HepG2 (cell line): ENCODE data around the gene KAT7. TPM values are rescaled to one million over a fixed set of nuclear protein-coding genes. Genes with fewer than 3 reads are reported as not detected.

Experiments
- ARNTL ChIP-seq: sonication (generic); formaldehyde crosslinking; IDR thresholded peaks from 2 replicates; pipeline ENCODE4 v1.4.0; 2020; ENCODE audit warnings: mild to moderate bottlenecking, missing genetic modification reagents
- ATF1 ChIP-seq: IDR thresholded peaks from 2 replicates; pipeline ENCODE4 v1.6.1; 2016; ENCODE audit warnings: mild to moderate bottlenecking, control low read depth
- CHD4 ChIP-seq: fragments of 200-600 bp; sonication (generic); IDR thresholded peaks from 2 replicates; pipeline ENCODE4 v1.7.0; 2017; ENCODE audit warnings: mild to moderate bottlenecking, low read length, borderline replicate concordance
- CREB1 ChIP-seq, 2 experiments: fragments of 450-650 bp in 1 of 2; IDR thresholded peaks; 2 replicates each; pipeline ENCODE4 v1.6.1; 2016 to 2017; ENCODE audit warnings: control low read depth in 1 of 2, mild to moderate bottlenecking in 1 of 2, missing compliant biosample characterization in 1 of 2, missing genetic modification characterization in 1 of 2
- CREM ChIP-seq, 2 experiments: sonication (generic) in 1 of 2; formaldehyde crosslinking in 1 of 2; IDR thresholded peaks; 2 replicates each; pipeline versions ENCODE4 v1.4.0 to v1.6.1; 2016 to 2020; ENCODE audit warnings: antibody characterized with exemption in 1 of 2, mild to moderate bottlenecking in 1 of 2, missing genetic modification reagents in 1 of 2
- ELF3 ChIP-seq: IDR thresholded peaks from 2 replicates; pipeline ENCODE4 v1.6.1; 2016; ENCODE audit warnings: missing genetic modification reagents, missing compliant biosample characterization
- HMGA1 ChIP-seq: sonication (generic); formaldehyde crosslinking; conservative IDR thresholded peaks from 2 replicates; pipeline ENCODE4 v1.4.0; 2020; ENCODE audit warnings: missing genetic modification reagents
- HNF1B ChIP-seq: sonication (generic); formaldehyde crosslinking; IDR thresholded peaks from 2 replicates; pipeline ENCODE4 v1.5.1; 2020; ENCODE audit warnings: mild to moderate bottlenecking, moderate library complexity, missing genetic modification reagents
- HOXA3 ChIP-seq: sonication (generic); formaldehyde crosslinking; IDR thresholded peaks from 2 replicates; pipeline ENCODE4 v1.5.0; 2020; ENCODE audit warnings: missing genetic modification reagents
- HOXA9 ChIP-seq: sonication (generic); formaldehyde crosslinking; IDR thresholded peaks from 2 replicates; pipeline ENCODE4 v1.8.1; 2022; ENCODE audit warnings: missing genetic modification reagents, mild to moderate bottlenecking, moderate library complexity, borderline replicate concordance
- ISX ChIP-seq: sonication (generic); formaldehyde crosslinking; conservative IDR thresholded peaks from 2 replicates; pipeline ENCODE4 v1.5.0; 2020; ENCODE audit warnings: missing genetic modification reagents
- KDM5A ChIP-seq: fragments of 200-600 bp; sonication (generic); IDR thresholded peaks from 2 replicates; pipeline ENCODE4 v1.7.0; 2018; ENCODE audit warnings: antibody characterized with exemption, mild to moderate bottlenecking, low read length, borderline replicate concordance
- KLF11 ChIP-seq: IDR thresholded peaks from 2 replicates; pipeline ENCODE4 v1.6.1; 2016; ENCODE audit warnings: missing compliant biosample characterization
- PCBP2 ChIP-seq: fragments of 200-400 bp; formaldehyde crosslinking; optimal IDR thresholded peaks from 2 replicates; pipeline ENCODE3; 2018; ENCODE audit warnings: low read length, low read depth; ENCODE audit not compliant: poor library complexity, severe bottlenecking
- POLR2A ChIP-seq, 2 experiments: IDR thresholded peaks; 2 replicates each; pipeline ENCODE4 v1.6.1; 2011; ENCODE audit warnings: low read depth in 2 of 2, low read length in 2 of 2, mild to moderate bottlenecking in 1 of 2, moderate library complexity in 1 of 2; ENCODE audit not compliant: insufficient read depth in 1 of 2
- REPIN1 ChIP-seq: sonication (generic); formaldehyde crosslinking; IDR thresholded peaks from 2 replicates; pipeline ENCODE4 v1.8.0; 2022; ENCODE audit warnings: missing genetic modification reagents, low read depth, mild to moderate bottlenecking, borderline replicate concordance
- RXRA ChIP-seq: sonication (generic); formaldehyde crosslinking; IDR thresholded peaks from 2 replicates; pipeline ENCODE4 v1.5.1; 2020; ENCODE audit warnings: missing genetic modification reagents
- SALL2 ChIP-seq: sonication (generic); formaldehyde crosslinking; IDR thresholded peaks from 2 replicates; pipeline ENCODE4 v1.8.1; 2023; ENCODE audit warnings: mild to moderate bottlenecking, missing genetic modification reagents, inconsistent platforms
- SAP130 ChIP-seq: IDR thresholded peaks from 2 replicates; pipeline ENCODE4 v1.6.1; 2016; ENCODE audit warnings: low read depth
- TBX3 ChIP-seq: fragments of 450-650 bp; IDR thresholded peaks from 2 replicates; pipeline ENCODE4 v1.6.1; 2017; ENCODE audit warnings: antibody characterized with exemption, mild to moderate bottlenecking, inconsistent platforms, borderline replicate concordance
- THYN1 ChIP-seq: sonication (generic); formaldehyde crosslinking; IDR thresholded peaks from 2 replicates; pipeline ENCODE4 v1.8.1; 2023; ENCODE audit warnings: low read depth, mild to moderate bottlenecking, moderate library complexity, missing genetic modification reagents, borderline replicate concordance
- U2AF2 ChIP-seq: fragments of 200-400 bp; formaldehyde crosslinking; IDR thresholded peaks from 2 replicates; pipeline ENCODE4 v1.6.1; 2017; ENCODE audit warnings: low read depth, mild to moderate bottlenecking, low read length
- ZMYM3 ChIP-seq: sonication (generic); formaldehyde crosslinking; IDR thresholded peaks from 2 replicates; pipeline ENCODE4 v1.5.1; 2020; ENCODE audit warnings: mild to moderate bottlenecking, missing genetic modification reagents
- ZNF10 ChIP-seq: sonication (generic); formaldehyde crosslinking; IDR thresholded peaks from 2 replicates; pipeline ENCODE4 v1.4.0; 2020; ENCODE audit warnings: mild to moderate bottlenecking, low read depth, missing genetic modification reagents, borderline replicate concordance
- ZNF292 ChIP-seq: sonication (generic); formaldehyde crosslinking; IDR thresholded peaks from 2 replicates; pipeline ENCODE4 v1.8.1; 2022; ENCODE audit warnings: mild to moderate bottlenecking, low read depth, missing genetic modification reagents, borderline replicate concordance
- ZNF607 ChIP-seq: sonication (generic); formaldehyde crosslinking; IDR thresholded peaks from 2 replicates; pipeline ENCODE4 v1.5.1; 2020; ENCODE audit warnings: missing genetic modification reagents, mild to moderate bottlenecking, borderline replicate concordance
- polyA plus RNA-seq, 8 experiments: library from polyadenylated mRNA; depleted of rRNA in 3 of 8; stranded (reverse) in 7 of 8; unstranded in 1 of 8; fragments of >200 nt; fragmentation: Illumina TruSeq in 4 of 8; extraction: Trizol in 4 of 8; gene quantifications; 2 replicates each; pipeline versions ENCODE4 v1.2.1 to v1.2.3, GENCODE V29; 2011 to 2016; ENCODE audit warnings: low read depth in 4 of 8, missing spikeins in 1 of 8, mixed read lengths in 1 of 8; ENCODE audit not compliant: insufficient read depth in 1 of 8
- total RNA-seq, 5 experiments: library from RNA; depleted of rRNA; stranded (reverse); fragments of >200 nt; fragmentation: Illumina TruSeq; extraction: Trizol; gene quantifications; 2 replicates each; pipeline ENCODE4 v1.2.3, GENCODE V29; 2016; ENCODE audit warnings: low read depth in 1 of 5
- TF ChIP-seq, protein P1 (sequence below): sonication (generic); formaldehyde crosslinking; IDR thresholded peaks from 2 replicates; pipeline ENCODE4 v1.4.0; 2020; ENCODE audit warnings: missing genetic modification reagents, borderline replicate concordance

The KAT7 gene
- total and polyA plus RNA-seq, 2 of the 13 experiments (the other 11 are each of a cell fraction or from before 2014, with no cell fraction given), result 21.2 to 39.2 TPM

DNA sequence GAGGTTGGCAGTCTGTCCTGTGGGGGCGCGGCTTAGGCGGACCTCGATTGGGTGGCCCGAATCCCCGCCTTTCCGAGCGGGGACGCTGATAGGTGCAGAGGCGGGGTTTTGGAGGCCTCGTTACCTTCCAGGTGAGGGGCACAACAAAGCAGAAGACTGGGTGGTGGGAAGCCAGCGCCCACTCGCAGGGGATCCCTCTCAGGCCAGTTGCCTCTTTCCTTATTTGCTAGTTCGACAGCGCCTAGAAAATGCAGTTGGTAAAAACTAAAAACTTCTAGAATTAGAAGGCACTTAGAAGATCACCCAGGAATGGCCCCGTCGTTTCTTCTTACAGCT, 730 bp downstream of the KAT7 start (continued):
- TF ChIP-seq PCBP2 (no peak), CHD4 (no peak), RXRA (CRISPR knock-in tag) (no peak), ZNF607 (peak; percentile 11; the same call in 1 of the 2 replicates), KDM5A (peak; percentile 70), POLR2A (IDR thresholded peaks at IDR 0.05; ENCODE audit: insufficient read depth in 1 of 2, low read depth in 2 of 2, low read length in 2 of 2) (no peak), HNF1B (peak; percentile 25; the same call in 1 of the 2 replicates), ZMYM3 (CRISPR knock-in tag) (no peak), ARNTL (CRISPR knock-in tag) (peak; percentile 65; the same call in 1 of the 2 replicates), HOXA3 (CRISPR knock-in tag) (no peak), U2AF2 (no peak), KLF11 (CRISPR knock-in tag) (no peak), HMGA1 (CRISPR knock-in tag) (no peak), ZNF292 (CRISPR knock-in tag) (no peak), HOXA9 (CRISPR knock-in tag) (no peak), CREB1 (IDR thresholded peaks at IDR 0.05) (no peak), CREB1 (CRISPR knock-in tag; IDR thresholded peaks at IDR 0.05) (peak; percentile 11; the same call in 1 of the 2 replicates), ATF1 (CRISPR knock-in tag) (no peak), TBX3 (peak; percentile 1; the same call in 1 of the 2 replicates), SAP130 (CRISPR knock-in tag) (peak; percentile 16; the same call in 1 of the 2 replicates), SALL2 (CRISPR knock-in tag) (0 out of 2 replicates have a peak, but pooled peaks have one; percentile 7), ELF3 (CRISPR knock-in tag) (no peak), CREM (IDR thresholded peaks at IDR 0.05) (peak; percentile 28; the same call in 1 of the 2 replicates), CREM (CRISPR knock-in tag; IDR thresholded peaks at IDR 0.05) (no peak), REPIN1 (no peak), THYN1 (CRISPR knock-in tag) (no peak), ISX (CRISPR knock-in tag) (0 out of 2 replicates have a peak, but pooled peaks have one; percentile 13), ZNF10 (CRISPR knock-in tag) (no peak)
- TF ChIP-seq, protein P1, sequence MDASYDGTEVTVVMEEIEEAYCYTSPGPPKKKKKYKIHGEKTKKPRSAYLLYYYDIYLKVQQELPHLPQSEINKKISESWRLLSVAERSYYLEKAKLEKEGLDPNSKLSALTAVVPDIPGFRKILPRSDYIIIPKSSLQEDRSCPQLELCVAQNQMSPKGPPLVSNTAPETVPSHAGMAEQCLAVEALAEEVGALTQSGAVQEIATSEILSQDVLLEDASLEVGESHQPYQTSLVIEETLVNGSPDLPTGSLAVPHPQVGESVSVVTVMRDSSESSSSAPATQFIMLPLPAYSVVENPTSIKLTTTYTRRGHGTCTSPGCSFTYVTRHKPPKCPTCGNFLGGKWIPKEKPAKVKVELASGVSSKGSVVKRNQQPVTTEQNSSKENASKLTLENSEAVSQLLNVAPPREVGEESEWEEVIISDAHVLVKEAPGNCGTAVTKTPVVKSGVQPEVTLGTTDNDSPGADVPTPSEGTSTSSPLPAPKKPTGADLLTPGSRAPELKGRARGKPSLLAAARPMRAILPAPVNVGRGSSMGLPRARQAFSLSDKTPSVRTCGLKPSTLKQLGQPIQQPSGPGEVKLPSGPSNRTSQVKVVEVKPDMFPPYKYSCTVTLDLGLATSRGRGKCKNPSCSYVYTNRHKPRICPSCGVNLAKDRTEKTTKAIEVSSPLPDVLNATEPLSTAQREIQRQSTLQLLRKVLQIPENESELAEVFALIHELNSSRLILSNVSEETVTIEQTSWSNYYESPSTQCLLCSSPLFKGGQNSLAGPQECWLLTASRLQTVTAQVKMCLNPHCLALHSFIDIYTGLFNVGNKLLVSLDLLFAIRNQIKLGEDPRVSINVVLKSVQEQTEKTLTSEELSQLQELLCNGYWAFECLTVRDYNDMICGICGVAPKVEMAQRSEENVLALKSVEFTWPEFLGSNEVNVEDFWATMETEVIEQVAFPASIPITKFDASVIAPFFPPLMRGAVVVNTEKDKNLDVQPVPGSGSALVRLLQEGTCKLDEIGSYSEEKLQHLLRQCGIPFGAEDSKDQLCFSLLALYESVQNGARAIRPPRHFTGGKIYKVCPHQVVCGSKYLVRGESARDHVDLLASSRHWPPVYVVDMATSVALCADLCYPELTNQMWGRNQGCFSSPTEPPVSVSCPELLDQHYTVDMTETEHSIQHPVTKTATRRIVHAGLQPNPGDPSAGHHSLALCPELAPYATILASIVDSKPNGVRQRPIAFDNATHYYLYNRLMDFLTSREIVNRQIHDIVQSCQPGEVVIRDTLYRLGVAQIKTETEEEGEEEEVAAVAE, result no peak
